ENCODE measurements around the gene TNFAIP8L3. TPM values are rescaled to one million over a fixed set of nuclear protein-coding genes. Genes with fewer than 3 reads are reported as not detected.

The TNFAIP8L3 gene
- total RNA-seq, 2 donors from 2014 or later: 33.3 to 42.0 TPM

- ATAC-seq (ENCODE audit: insufficient number of reproducible peaks, low FRiP score, low read depth) (peak; percentile 55), DNase-seq (ENCODE audit: low spot score) (no peak)
- Histone ChIP-seq H3K27me3 (replicated peaks; ENCODE audit: insufficient read depth) (no peaks in the 10 kb centered on the region), H3K4me1 (ENCODE audit: control insufficient read depth in 1 of 2, low read depth in 2 of 2) (peaks cover 21 to 41% of the 10 kb centered on the region in 2 donors), H3K4me3 (peak overlapping the region; percentile 71), H3K27ac (peak overlapping the region; percentile 77 to 84), H3K36me3 (no peaks in the 10 kb centered on the region), H3K9me3 (no peaks in the 10 kb centered on the region)
- TF ChIP-seq, protein P1, sequence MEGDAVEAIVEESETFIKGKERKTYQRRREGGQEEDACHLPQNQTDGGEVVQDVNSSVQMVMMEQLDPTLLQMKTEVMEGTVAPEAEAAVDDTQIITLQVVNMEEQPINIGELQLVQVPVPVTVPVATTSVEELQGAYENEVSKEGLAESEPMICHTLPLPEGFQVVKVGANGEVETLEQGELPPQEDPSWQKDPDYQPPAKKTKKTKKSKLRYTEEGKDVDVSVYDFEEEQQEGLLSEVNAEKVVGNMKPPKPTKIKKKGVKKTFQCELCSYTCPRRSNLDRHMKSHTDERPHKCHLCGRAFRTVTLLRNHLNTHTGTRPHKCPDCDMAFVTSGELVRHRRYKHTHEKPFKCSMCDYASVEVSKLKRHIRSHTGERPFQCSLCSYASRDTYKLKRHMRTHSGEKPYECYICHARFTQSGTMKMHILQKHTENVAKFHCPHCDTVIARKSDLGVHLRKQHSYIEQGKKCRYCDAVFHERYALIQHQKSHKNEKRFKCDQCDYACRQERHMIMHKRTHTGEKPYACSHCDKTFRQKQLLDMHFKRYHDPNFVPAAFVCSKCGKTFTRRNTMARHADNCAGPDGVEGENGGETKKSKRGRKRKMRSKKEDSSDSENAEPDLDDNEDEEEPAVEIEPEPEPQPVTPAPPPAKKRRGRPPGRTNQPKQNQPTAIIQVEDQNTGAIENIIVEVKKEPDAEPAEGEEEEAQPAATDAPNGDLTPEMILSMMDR (IDR thresholded peaks at IDR 0.05): no peak
Measured at GRCh38 chr15:51077221-51078153, 17.2 kb downstream of the TNFAIP8L3 start.

DNA sequence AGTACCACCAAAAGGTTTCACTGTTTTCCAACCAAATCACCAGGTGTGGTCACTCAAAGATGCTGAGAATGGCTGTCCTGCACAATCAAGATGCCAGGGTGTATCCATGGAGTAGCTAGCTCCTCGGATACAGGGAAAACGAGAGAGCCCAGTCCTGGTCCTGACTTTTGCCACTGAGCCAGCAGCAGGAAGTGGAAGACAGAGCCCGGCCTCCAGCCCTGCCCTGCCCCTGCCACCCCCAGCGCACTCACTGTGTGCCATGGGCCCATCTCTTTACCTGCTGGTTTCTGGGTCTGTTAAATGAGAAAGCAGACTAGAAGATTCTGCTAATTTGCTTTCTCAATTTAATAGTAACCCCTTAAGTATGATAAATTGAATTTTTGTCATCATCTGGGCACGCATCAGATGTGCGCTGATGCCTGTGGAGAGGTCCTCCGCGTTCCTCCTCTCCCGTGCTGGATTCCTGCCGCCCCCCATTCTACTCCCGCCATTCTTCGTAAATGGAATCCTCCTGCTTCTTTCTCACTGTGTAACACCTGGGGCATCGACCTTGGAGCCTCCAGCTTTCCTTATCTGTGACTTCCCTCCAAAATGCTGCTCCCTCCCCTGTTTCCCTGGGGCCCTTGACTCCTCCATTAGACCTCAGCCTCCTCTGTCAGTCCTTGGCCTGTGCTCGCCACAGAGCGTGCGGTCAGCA lies 18.0 kb downstream of the TNFAIP8L3 start:
- Histone ChIP-seq H3K4me3 (peak overlapping the region; percentile 71), H3K36me3 (no peaks in the 10 kb centered on the region), H3K27ac (peak overlapping the region; percentile 77 to 84), H3K27me3 (replicated peaks; ENCODE audit: insufficient read depth) (no peaks in the 10 kb centered on the region), H3K9me3 (no peaks in the 10 kb centered on the region), H3K4me1 (ENCODE audit: control insufficient read depth in 1 of 2, low read depth in 2 of 2) (peaks cover 21 to 41% of the 10 kb centered on the region in 2 donors)
- DNase-seq (ENCODE audit: low spot score): no peak
- ATAC-seq (ENCODE audit: insufficient number of reproducible peaks, low FRiP score, low read depth): no peak
- TF ChIP-seq, protein P1 (IDR thresholded peaks at IDR 0.05): no peak

- no peak for DNase-seq (ENCODE audit: low spot score)
- H3K27me3 ChIP-seq (replicated peaks; ENCODE audit: insufficient read depth): no peaks in the 10 kb centered on the region
Measured at GRCh38 chr15:51075826-51076523, 18.7 kb downstream of the TNFAIP8L3 start.

GRCh38 chr15:51075364-51075763 lies 19.3 kb downstream of the TNFAIP8L3 start:
- TF ChIP-seq, protein P1 (IDR thresholded peaks at IDR 0.05): no peak
- ATAC-seq (ENCODE audit: insufficient number of reproducible peaks, low FRiP score, low read depth): peak; percentile 54
- no peaks in the 10 kb centered on the region for H3K27me3 ChIP-seq (replicated peaks; ENCODE audit: insufficient read depth)
- H3K4me1 ChIP-seq (ENCODE audit: control insufficient read depth in 1 of 2, low read depth in 2 of 2): peaks cover 21 to 46% of the 10 kb centered on the region in 2 donors
- peak overlapping the region; percentile 48 for H3K4me3 ChIP-seq
- no peaks in the 10 kb centered on the region for H3K9me3 ChIP-seq
- H3K27ac ChIP-seq: peak overlapping the region; percentile 77 to 84
- H3K36me3 ChIP-seq: no peaks in the 10 kb centered on the region
- peak; percentile 31 for DNase-seq (ENCODE audit: low spot score)

More at GRCh38 chr15:51075826-51076523, 18.7 kb downstream of the TNFAIP8L3 start:
- ATAC-seq (ENCODE audit: insufficient number of reproducible peaks, low FRiP score, low read depth): no peak
- TF ChIP-seq, protein P1 (IDR thresholded peaks at IDR 0.05): no peak
- Histone ChIP-seq H3K27ac (peak overlapping the region; percentile 77 to 84), H3K36me3 (no peaks in the 10 kb centered on the region), H3K4me3 (peak overlapping the region; percentile 48), H3K9me3 (no peaks in the 10 kb centered on the region), H3K4me1 (ENCODE audit: control insufficient read depth in 1 of 2, low read depth in 2 of 2) (peaks cover 21 to 46% of the 10 kb centered on the region in 2 donors)
